HG02623 (cell line): ENCODE results near the gene KMT2B.

Source experiments
- ATAC-seq: cut with Tn5 transposase; IDR thresholded peaks from one replicate; pipeline ENCODE4 v1.9.1; 2021; ENCODE audit warnings: moderate library complexity; ENCODE audit not compliant: unreplicated experiment

Gene KMT2B

DNA sequence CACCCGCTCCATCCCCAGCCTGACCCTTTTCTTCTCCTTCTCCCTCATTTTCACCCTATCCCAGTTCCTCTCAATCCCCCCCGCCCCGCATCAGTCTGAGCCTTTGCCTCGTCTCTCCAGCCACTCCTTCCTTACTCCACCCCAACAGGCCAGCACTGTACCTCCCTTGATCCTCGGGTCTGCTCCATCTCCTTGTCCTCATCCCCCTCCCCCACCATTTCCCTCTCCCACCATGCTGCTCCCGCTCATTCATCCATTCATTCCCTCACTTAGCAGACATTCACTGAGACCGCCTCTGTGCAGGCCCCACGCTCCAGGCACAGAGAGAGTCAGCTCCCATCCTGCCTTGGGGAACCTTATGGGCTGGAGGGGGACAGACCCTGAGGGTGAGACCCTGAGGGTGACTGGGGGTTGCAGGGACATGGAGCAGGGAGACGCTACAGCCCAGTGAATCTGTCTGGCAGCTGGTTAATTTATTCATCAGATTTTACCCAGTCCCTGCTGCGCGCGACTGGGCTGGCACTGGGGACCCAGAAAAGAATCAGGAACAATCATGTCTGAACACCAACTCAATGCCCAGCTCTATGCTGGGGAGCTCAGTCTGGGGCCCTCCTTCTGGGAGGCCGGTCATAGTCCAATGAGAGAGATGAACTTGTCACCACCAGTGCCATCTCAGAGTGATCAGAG lies 58.4 kb downstream of the KMT2B start:
- no peak for ATAC-seq

DNA sequence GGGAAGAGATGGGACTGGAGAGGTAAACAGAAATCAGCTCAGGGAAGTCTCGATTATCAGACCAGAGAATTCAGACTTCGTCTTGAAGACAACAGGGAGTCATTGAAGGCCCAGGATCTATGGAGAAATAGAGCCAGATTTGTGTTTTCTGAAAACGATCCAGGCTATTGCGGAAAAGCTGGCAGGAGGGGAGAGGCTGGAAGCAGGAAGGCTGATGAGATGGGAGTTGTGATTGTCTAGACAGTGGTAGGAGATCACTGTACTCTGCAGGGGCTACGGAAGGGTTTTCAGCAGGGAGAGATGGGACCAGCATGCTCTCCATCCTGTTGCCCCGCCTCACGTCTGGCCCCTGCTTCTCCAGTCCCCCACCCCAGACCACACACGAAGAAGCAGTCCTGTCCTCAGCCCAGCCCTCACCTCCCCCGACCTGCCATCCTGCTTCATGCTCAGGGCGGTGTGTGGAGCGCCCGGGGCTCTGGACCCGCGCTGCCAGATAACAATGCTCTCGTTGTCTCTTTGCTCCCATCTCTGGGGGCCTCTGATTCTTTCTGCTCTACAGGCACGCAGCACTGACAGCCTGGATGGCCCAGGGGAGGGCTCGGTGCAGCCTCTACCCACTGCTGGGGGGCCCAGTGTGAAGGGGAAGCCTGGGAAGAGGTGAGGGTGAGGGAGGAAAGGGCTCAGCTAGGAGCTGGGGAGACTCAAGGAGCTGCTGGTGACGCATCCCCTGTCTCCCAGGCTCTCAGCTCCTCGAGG lies 59.5 kb downstream of the KMT2B start:
- no peak for ATAC-seq

DNA sequence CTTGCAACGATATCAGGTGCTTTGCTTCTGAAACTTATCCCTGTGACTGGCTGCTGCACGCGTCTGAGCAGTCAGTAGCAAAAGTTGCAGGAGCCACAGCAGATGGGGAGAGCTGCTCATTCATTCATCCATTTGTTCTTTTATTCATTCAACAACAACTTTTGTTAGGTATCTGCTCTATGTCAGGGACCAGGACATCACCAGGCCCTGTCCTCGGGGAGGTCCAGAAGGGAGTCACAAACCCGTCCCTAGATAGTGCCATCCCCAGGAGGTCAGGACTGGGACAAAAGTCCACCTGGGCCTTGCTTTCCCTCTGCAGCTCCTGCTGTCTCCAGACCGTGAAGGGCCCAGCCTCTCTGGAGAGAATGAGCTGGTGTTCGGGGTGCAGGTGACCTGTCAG lies 60.2 kb downstream of the KMT2B start:
- ATAC-seq: no peak

DNA sequence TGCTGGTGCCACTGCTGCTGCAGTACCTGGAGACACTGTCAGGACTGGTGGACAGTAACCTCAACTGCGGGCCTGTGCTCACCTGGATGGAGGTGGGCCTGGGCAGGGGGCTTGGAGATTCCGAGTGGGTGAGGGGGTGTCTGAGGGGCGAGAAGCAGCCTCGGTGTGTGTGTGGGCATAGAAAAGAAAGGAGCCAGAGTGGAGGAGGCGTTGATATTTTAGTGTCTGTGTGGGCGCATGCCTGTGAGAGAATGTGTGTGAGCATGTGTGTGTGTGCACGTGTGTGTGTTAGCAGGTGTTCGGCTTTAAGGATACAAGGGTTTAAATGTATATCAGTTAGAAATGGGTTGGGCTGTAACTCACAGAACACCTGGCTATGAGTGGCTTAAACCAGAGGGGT lies 61.2 kb downstream of the KMT2B start:
- no peak for ATAC-seq

DNA sequence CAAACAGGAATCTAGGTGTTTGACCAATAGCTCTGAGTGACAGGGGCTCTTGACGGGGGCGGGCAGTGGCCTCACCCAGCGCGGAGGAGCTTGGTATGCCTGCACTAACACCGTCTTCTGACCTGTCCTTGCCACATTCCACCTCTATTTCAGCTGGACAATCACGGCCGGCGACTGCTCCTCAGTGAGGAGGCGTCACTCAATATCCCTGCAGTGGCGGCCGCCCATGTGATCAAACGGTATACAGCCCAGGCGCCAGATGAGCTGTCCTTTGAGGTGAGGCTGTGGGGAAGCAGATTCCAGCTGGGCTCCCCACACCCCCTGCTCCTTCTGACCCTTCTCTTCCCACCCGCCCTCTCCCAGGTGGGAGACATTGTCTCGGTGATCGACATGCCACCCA lies 62.3 kb downstream of the KMT2B start:
- no peak for ATAC-seq

DNA sequence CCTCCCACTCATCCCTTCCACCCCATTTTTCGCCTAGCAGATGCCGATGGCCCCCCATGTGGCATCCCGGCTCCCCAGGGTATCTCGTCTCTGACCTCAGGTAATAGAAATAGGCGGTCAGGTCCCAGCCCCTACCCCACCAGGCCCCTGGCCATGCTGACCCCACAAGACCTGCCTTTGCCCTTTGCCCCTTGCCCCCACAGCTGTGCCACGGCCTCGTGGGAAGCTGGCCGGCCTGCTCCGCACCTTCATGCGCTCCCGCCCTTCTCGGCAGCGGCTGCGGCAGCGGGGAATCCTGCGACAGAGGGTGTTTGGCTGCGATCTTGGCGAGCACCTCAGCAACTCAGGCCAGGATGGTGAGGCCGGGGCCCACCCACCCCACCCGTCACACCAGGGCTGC lies 62.9 kb downstream of the KMT2B start:
- ATAC-seq: no peak

DNA sequence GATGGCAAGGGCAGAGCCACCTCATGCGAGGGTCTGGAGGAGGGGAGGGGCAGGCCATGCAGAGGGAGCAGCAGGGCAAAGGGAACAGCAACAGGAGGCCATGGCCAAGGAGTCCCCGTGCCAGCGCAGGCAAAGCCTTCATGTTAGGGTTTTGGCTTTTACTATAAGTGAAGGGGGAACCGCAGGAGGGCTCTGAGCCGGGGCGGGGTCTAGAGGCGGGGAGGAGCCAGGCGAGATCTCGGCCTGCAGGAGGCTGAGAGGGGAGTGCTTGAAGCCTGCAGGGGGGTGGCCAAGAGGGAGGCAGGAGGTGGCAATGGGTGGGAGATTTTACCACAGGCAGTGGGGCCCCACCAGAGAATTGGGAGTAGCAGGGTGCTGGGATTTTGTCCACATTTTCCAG lies 63.8 kb downstream of the KMT2B start:
- no peak for ATAC-seq

DNA sequence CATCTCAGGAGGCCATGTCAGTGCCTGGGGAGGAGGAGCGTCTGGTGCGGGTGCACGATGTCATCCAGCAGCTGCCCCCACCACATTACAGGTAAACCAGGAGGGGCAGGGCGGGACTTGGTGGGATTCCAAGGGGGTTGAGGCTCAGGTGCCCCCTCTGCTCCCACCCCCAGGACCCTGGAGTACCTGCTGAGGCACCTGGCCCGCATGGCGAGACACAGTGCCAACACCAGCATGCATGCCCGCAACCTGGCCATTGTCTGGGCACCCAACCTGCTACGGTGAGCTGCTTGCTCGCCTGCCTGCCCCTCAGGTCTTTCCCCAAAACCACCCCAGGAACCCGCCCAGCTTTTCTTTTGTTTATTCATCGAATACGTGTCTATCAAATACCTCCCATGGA lies 64.8 kb downstream of the KMT2B start:
- no peak for ATAC-seq

DNA sequence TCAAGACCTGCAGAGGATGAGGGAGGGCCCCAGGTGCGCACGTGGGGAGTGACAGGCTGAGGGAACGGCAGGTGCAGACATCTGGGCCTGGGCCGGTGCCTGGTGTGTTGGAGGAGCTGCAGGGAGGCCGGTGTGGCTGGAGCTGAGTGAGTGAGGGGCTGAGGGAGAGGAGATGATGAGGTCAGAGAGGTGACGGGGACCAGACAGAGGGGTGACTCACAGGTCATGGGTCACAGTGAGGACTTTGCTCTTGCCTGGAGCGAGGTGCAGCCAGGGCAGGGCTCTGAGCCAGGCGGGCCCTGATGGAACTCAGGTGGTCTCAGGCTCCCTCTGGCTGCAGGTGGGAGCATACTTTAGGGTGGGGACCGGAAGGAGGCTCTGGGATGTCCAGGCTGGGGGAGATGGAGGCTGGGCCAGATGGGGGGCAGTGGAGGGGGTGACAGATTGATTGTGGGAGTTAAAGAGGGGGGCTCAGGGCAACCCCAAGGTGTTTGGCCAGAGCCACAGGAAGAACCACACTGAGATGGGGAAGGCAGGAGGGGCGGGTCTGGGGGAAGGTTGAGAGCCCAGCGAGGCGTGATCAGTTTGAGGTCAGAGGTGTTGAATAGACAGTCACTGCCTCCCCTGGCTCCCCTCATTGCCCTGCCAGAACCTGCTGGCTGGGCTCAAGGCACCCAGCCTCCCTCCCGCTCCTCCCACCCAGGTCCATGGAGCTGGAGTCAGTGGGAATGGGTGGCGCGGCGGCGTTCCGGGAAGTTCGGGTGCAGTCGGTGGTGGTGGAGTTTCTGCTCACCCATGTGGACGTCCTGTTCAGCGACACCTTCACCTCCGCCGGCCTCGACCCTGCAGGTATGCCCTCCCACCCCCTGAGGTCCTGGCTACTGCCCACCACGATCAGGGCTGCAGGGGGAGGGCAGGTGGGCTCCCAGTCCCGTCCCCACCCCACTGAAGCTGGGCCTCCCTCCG lies 65.9 kb downstream of the KMT2B start:
- ATAC-seq: no peak

DNA sequence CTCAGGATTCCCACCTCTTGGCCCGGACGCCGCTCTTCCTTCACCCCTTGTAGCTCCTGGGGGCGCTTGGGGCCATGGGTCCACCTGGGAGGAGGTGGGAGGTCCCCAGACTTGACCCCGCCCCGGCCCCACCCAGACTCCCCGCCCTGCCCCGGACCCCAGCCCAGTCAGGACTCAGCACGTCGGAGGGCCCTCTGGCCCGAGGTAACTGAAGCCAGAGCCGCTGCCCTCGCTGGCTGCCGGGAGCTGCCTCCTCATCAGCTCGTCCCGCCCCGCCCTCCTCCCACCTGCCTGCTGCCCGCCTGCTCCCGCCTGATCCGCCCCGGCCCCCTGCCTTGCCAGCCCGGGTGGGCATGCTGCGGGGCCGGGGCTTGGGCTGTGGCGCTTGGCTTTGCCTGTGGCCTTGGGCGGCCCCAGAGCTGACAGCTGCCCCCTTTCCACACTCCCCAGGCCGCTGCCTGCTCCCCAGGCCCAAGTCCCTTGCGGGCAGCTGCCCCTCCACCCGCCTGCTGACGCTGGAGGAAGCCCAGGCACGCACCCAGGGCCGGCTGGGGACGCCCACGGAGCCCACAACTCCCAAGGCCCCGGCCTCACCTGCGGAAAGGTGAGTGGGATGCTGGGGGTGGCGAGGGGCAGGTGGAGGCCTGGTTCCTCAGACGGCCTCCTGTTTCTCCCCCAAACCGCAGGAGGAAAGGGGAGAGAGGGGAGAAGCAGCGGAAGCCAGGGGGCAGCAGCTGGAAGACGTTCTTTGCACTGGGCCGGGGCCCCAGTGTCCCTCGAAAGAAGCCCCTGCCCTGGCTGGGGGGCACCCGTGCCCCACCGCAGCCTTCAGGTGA lies 66.9 kb downstream of the KMT2B start:
- ATAC-seq: no peak

DNA sequence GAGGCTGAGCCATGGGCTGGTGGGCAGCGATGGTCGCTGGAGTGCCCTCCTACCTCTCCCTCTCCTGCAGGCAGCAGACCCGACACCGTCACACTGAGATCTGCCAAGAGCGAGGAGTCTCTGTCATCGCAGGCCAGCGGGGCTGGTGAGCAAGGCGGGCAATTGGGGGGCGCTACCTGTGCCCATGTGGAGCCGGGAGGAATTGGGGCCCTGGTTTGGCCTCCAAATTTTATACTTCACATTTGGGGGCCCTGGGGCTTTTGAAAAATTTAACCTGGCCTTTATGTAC lies 67.5 kb downstream of the KMT2B start:
- no peak for ATAC-seq

DNA sequence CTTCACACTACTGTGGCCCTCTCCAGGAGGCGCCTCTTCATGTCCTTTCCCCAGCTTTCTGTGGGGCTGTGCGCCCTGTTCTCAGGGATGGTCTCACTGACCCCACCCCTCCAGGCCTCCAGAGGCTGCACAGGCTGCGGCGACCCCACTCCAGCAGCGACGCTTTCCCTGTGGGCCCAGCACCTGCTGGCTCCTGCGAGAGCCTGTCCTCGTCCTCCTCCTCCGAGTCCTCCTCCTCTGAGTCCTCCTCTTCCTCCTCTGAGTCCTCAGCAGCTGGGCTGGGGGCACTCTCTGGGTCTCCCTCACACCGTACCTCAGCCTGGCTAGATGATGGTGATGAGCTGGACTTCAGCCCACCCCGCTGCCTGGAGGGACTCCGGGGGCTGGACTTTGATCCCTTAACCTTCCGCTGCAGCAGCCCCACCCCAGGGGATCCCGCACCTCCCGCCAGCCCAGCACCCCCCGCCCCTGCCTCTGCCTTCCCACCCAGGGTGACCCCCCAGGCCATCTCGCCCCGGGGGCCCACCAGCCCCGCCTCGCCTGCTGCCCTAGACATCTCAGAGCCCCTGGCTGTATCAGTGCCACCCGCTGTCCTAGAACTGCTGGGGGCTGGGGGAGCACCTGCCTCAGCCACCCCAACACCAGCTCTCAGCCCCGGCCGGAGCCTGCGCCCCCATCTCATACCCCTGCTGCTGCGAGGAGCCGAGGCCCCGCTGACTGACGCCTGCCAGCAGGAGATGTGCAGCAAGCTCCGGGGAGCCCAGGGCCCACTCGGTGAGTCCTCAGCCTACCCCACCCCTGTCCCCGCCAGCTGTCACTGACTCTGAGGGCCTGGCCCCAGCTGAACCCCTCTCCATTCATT lies 68.7 kb downstream of the KMT2B start:
- no peak for ATAC-seq

DNA sequence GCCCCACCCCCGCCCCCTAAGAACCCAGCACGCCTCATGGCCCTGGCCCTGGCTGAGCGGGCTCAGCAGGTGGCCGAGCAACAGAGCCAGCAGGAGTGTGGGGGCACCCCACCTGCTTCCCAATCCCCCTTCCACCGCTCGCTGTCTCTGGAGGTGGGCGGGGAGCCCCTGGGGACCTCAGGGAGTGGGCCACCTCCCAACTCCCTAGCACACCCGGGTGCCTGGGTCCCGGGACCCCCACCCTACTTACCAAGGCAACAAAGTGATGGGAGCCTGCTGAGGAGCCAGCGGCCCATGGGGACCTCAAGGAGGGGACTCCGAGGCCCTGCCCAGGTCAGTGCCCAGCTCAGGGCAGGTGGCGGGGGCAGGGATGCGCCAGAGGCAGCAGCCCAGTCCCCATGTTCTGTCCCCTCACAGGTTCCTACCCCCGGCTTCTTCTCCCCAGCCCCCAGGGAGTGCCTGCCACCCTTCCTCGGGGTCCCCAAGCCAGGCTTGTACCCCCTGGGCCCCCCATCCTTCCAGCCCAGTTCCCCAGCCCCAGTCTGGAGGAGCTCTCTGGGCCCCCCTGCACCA lies 69.5 kb downstream of the KMT2B start:
- ATAC-seq: no peak
